PC-3 (cell line): Measurements from ENCODE around the gene HMCN1.

Experiments
- EZH2 ChIP-seq: fragments of 300-600 bp; sonication (generic); IDR thresholded peaks from one replicate; pipeline ENCODE4 v1.6.1; 2017; ENCODE audit warnings: antibody characterized with exemption, mild to moderate bottlenecking, low read length; ENCODE audit not compliant: unreplicated experiment
- EZH2phosphoT487 ChIP-seq: fragments of 300-600 bp; sonication (generic); IDR thresholded peaks from 2 replicates; pipeline ENCODE4 v1.6.1; 2018; ENCODE audit warnings: mild to moderate bottlenecking, antibody characterized with exemption, low read length, borderline replicate concordance
- TF ChIP-seq, protein P1 (sequence below): fragments of 300-600 bp; sonication (generic); conservative IDR thresholded peaks from 2 replicates; pipeline ENCODE4 v1.5.1; 2017; ENCODE audit warnings: antibody characterized with exemption, low read depth, mild to moderate bottlenecking, low read length

DNA sequence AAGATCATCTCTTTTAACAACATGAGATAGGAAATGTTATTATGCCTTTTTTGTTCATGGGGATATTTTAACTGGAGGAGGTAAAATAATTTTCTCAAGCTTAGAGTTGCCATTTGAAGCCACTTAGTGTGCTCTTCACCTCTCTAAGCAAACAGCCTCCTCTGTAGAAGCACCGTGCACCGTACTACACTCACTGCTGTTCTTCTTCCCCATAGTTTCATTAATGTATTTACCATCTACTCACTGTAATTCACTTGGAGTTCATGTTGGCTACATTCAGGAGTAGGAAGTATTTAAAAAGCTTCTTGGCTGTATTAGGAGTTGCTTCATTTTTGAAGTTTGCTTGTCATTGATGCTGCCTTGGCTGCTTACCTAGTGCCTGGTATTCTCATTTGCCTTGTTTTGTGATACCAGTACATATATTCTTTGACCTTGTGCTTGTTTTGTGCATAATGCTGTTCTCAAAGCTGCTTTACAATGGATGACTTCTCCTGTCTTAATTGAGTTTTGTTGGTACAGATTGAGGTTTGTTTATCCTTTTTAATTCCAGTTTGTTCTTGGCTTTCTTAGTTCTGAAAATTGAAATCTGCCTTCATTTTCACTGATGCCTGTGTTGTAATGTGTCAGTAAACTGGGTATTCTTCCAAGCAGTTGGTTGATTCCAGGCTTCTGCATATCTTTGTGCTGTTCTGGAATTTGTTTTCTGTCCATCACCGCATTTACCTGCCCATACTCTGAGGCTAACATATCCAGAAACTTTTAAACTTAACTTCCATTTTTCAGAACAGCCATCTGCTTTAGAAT, 240.4 kb downstream of the HMCN1 start:
- TF ChIP-seq, protein P1, sequence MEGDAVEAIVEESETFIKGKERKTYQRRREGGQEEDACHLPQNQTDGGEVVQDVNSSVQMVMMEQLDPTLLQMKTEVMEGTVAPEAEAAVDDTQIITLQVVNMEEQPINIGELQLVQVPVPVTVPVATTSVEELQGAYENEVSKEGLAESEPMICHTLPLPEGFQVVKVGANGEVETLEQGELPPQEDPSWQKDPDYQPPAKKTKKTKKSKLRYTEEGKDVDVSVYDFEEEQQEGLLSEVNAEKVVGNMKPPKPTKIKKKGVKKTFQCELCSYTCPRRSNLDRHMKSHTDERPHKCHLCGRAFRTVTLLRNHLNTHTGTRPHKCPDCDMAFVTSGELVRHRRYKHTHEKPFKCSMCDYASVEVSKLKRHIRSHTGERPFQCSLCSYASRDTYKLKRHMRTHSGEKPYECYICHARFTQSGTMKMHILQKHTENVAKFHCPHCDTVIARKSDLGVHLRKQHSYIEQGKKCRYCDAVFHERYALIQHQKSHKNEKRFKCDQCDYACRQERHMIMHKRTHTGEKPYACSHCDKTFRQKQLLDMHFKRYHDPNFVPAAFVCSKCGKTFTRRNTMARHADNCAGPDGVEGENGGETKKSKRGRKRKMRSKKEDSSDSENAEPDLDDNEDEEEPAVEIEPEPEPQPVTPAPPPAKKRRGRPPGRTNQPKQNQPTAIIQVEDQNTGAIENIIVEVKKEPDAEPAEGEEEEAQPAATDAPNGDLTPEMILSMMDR = no peak
- TF ChIP-seq EZH2phosphoT487 (no peak), EZH2 (no peak)
